HEK293T (cell line): ENCODE data around the gene SNTG2.

Source experiments
- ARNT ChIP-seq: fragments of 450-650 bp; IDR thresholded peaks from 2 replicates; pipeline ENCODE4 v1.6.1; 2017; ENCODE audit warnings: mild to moderate bottlenecking
- FOXM1 ChIP-seq: fragments of 450-650 bp; IDR thresholded peaks from 2 replicates; pipeline ENCODE4 v1.6.1; 2017; ENCODE audit warnings: mild to moderate bottlenecking, borderline replicate concordance
- SP1 ChIP-seq: fragments of 450-650 bp; IDR thresholded peaks from 2 replicates; pipeline ENCODE4 v1.6.1; 2017
- TF ChIP-seq, protein P1 (sequence below): fragments of 450-650 bp; IDR thresholded peaks from 2 replicates; pipeline ENCODE4 v1.6.1; 2016

- TF ChIP-seq, protein P1, sequence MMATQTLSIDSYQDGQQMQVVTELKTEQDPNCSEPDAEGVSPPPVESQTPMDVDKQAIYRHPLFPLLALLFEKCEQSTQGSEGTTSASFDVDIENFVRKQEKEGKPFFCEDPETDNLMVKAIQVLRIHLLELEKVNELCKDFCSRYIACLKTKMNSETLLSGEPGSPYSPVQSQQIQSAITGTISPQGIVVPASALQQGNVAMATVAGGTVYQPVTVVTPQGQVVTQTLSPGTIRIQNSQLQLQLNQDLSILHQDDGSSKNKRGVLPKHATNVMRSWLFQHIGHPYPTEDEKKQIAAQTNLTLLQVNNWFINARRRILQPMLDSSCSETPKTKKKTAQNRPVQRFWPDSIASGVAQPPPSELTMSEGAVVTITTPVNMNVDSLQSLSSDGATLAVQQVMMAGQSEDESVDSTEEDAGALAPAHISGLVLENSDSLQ = no peak
- TF ChIP-seq FOXM1 = no peak
- no peak for TF ChIP-seq SP1
- TF ChIP-seq ARNT = no peak
Measured at GRCh38 chr2:1353124-1353523, 402.5 kb downstream of the SNTG2 start.
